ENCODE data around the gene SLC9A7.

Gene SLC9A7

GRCh38 chrX:46573331-46573891 is 185.5 kb downstream of the SLC9A7 start, which contains the start of gene CHST7:
Gene CHST7 (plus strand): TSS chrX:46573765. CDS start chrX:46573932, 167 bp downstream.
- no peak for DNase-seq (ENCODE audit: low spot score)

- no peak for DNase-seq (ENCODE audit: low spot score)
Measured at GRCh38 chrX:46572340-46572936, 186.5 kb downstream of the SLC9A7 start.

- no peak for DNase-seq (ENCODE audit: low spot score)
Measured at GRCh38 chrX:46571423-46572339, 187.2 kb downstream of the SLC9A7 start.

GRCh38 chrX:46569621-46570020 is 189.3 kb downstream of the SLC9A7 start:
- no peak for DNase-seq (ENCODE audit: low spot score)

GRCh38 chrX:46567388-46567787 is 191.5 kb downstream of the SLC9A7 start:
- DNase-seq (ENCODE audit: low spot score), result no peak

- DNase-seq (ENCODE audit: low spot score), result no peak
Measured at GRCh38 chrX:46561824-46562657, 196.9 kb downstream of the SLC9A7 start.

GRCh38 chrX:46559062-46559461 is 199.9 kb downstream of the SLC9A7 start:
- DNase-seq (ENCODE audit: low spot score), result no peak

GRCh38 chrX:46554942-46555341 is 204.0 kb downstream of the SLC9A7 start:
- DNase-seq (ENCODE audit: low spot score), result no peak

- DNase-seq (ENCODE audit: low spot score), result no peak
Measured at GRCh38 chrX:46553935-46554334, 205.0 kb downstream of the SLC9A7 start.

- DNase-seq (ENCODE audit: low spot score), result no peak
Measured at GRCh38 chrX:46551494-46552128, 207.3 kb downstream of the SLC9A7 start.

GRCh38 chrX:46549914-46550313 is 209.0 kb downstream of the SLC9A7 start:
- no peak for DNase-seq (ENCODE audit: low spot score)
